ENCODE data around the gene F2RL2.

Gene F2RL2

GRCh38 chr5:76608833-76609232, 14.4 kb downstream of the F2RL2 start:
- ChIA-PET POLR2A (interaction anchor here (0.8 kb wide), 1 partner anchor 25 kb away, joined by 3 read pairs; no protein-coding TSS in a partner anchor), CTCF (interaction anchor here (0.5 to 1.8 kb wide), 4 partner anchors 32 to 524 kb away, joined by 3 to 11 read pairs (median 7); partner anchors contain the start of gene IQGAP2)
- Histone ChIP-seq H3K36me3 (ENCODE audit: control insufficient read depth in 2 of 2, insufficient read depth in 1 of 2, low read length in 2 of 2) (no peaks in the 10 kb centered on the region), H3K4me3 (ENCODE audit: low read depth, low read length) (no peak overlapping the region), H3K9me3 (ENCODE audit: control insufficient read depth, insufficient read depth, low read depth, low read length) (no peaks in the 10 kb centered on the region), H3K4me1 (ENCODE audit: control insufficient read depth, insufficient read depth, low read length) (no peaks in the 10 kb centered on the region), H3K27ac (ENCODE audit: extremely low read depth, low read depth, low read length) (no peak overlapping the region)
- no peak for TF ChIP-seq ZSCAN30 (tag by site-specific recombination; IDR thresholded peaks at IDR 0.05)
- TF ChIP-seq KLF7 (tag by site-specific recombination; IDR thresholded peaks at IDR 0.05; ENCODE audit: borderline replicate concordance), result no peak
- peak; percentile 95 for TF ChIP-seq ATF2 (tag by site-specific recombination; IDR thresholded peaks at IDR 0.05; ENCODE audit: low read depth)
- peak; percentile 34; the same call in 1 of the 2 replicates for TF ChIP-seq ZNF335 (tag by site-specific recombination; conservative IDR thresholded peaks at IDR 0.05)
- no peak for TF ChIP-seq ZNF324 (tag by site-specific recombination; IDR thresholded peaks at IDR 0.05)
- peak; percentile 39; the same call in 1 of the 2 replicates for TF ChIP-seq ZNF10 (tag by site-specific recombination; IDR thresholded peaks at IDR 0.05)
- no peak for TF ChIP-seq PATZ1 (tag by site-specific recombination; IDR thresholded peaks at IDR 0.05)
- peak; percentile 40; the same call in 1 of the 2 replicates for TF ChIP-seq ZNF76 (tag by site-specific recombination; IDR thresholded peaks at IDR 0.05; ENCODE audit: borderline replicate concordance, low read depth)
- no peak for TF ChIP-seq ZNF280D (tag by site-specific recombination; IDR thresholded peaks at IDR 0.05)
- no peak for TF ChIP-seq ZNF624 (tag by site-specific recombination; IDR thresholded peaks at IDR 0.05)
- TF ChIP-seq KLF8 (tag by site-specific recombination; IDR thresholded peaks at IDR 0.05), result 0 out of 2 replicates have a peak, but pooled peaks have one; percentile 22
- no peak for TF ChIP-seq CTCF (tag by site-specific recombination; IDR thresholded peaks at IDR 0.05)
- TF ChIP-seq GLIS1 (tag by site-specific recombination; IDR thresholded peaks at IDR 0.05), result no peak
- peak; percentile 68; the same call in 1 of the 2 replicates for TF ChIP-seq ZNF24 (tag by site-specific recombination; IDR thresholded peaks at IDR 0.05)
- TF ChIP-seq ZNF184 (tag by site-specific recombination; IDR thresholded peaks at IDR 0.05), result peak; percentile 70; the same call in 1 of the 2 replicates
- TF ChIP-seq KLF10 (tag by site-specific recombination; IDR thresholded peaks at IDR 0.05), result no peak
- TF ChIP-seq EGR2 (tag by site-specific recombination; IDR thresholded peaks at IDR 0.05; ENCODE audit: low read depth), result peak; percentile 52
- peak; percentile 82 for TF ChIP-seq ZNF518A (tag by site-specific recombination; conservative IDR thresholded peaks at IDR 0.05; ENCODE audit: low read depth)
- TF ChIP-seq ZNF223 (tag by site-specific recombination; IDR thresholded peaks at IDR 0.05), result no peak
- TF ChIP-seq FEZF1 (tag by site-specific recombination; IDR thresholded peaks at IDR 0.05), result no peak
- TF ChIP-seq ZNF692 (tag by site-specific recombination; IDR thresholded peaks at IDR 0.05), result peak; percentile 82; the same call in 1 of the 2 replicates
- peak; percentile 72 for TF ChIP-seq ZFP69B (tag by site-specific recombination; IDR thresholded peaks at IDR 0.05)
